Stimulated activated CD8-positive, alpha-beta memory T cell treated with anti-CD3 and anti-CD28 coated beads, Interleukin-12 subunit alpha, Interleukin-12 subunit beta, amount 100 ng/mL, for 24 hours (primary cell): ENCODE results near the gene RCC2.

ENCODE experiments used
- DNase-seq: peaks from one replicate; pipeline ENCODE4 v3.0.0-alpha.2; 2020; ENCODE audit errors: extremely low read depth

The RCC2 gene

DNA sequence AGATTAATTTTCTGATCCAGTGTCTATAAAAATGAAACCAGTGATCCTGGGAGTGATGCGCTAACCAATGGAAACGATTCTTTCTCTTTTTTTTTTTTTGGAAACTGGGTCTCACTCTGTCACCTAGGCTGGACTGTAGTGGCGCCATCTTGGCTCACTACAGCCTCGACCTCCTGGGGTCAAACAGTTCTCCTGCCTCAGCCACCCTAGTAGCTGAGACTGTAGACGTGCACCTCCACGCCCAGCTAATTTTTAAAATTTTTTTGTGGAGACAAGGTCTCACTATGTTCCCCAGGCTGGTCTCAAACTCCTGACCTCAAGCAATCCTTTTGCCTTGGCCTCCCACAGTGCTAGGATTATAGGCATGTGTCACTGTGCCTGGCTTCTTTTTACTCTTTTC, 3.4 kb upstream of the RCC2 start:
- DNase-seq: no peak

DNA sequence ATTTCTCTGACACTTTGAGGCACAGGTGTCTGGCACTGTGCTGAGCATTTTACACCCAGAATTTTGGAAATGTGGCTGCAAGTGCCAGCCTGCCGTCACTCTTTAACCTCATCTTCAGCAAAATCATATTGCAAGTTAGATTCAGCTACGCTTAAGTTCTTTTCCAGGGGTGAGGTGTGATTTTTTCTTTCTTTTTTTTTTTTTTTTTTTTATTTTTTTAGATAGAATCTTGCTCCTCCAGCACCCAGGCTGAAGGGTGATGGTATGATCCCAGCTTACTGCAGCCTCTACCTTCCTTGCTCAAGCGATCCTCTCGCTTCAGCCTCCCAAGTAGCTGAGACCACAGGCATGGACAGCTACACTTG, 2.5 kb upstream of the RCC2 start:
- DNase-seq: no peak

DNA sequence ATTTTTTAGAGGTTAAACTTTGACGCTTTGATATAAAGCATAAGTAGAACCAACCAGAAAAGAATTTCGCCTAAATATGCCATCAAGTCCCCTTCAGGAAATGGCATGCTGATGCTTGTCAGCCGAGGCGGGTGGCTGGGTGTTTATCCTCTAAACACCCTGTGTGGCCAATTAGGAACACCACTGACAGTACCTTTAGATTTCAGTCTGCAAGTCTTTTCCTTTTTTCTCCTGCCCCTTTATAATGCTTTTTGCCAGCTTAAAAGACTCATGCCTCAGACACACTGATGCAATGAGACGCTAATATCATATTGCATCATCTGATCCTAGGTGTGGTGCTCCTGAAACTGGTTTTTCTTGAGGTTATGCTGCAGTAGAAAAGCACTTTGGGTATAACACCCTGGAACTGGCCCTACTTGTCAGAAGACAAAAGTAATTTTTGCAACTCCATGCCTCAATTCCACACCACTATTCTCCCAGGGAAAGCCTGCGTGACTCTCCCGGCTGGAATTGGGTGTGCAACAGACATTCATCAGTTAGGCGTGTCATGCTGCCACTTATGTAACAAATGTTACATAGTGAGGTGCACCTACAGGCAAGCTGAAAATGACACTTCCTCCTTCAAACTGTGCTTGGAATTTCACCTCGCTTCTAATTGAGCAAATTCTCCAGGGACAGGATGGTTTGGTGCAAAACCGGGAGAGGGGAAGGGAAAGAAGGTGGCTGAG, 2.0 kb upstream of the RCC2 start:
- no peak for DNase-seq

DNA sequence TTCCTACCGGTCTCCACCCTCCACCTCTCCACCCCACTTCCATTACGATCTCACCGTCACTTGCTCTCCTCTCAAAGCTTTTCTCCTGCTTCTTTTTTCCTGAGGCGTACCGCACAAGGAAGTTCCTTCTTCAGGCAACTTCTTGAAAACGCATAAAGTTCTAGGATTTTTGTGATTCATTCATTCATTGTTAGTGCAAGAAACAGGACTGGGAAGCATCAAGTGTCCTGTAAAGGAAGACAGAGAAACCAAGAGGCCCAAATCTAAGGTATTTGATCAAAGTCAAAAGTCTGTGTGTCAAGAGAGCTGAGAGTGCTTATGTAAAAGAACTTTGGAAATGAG, 1.3 kb upstream of the RCC2 start:
- no peak for DNase-seq

DNA sequence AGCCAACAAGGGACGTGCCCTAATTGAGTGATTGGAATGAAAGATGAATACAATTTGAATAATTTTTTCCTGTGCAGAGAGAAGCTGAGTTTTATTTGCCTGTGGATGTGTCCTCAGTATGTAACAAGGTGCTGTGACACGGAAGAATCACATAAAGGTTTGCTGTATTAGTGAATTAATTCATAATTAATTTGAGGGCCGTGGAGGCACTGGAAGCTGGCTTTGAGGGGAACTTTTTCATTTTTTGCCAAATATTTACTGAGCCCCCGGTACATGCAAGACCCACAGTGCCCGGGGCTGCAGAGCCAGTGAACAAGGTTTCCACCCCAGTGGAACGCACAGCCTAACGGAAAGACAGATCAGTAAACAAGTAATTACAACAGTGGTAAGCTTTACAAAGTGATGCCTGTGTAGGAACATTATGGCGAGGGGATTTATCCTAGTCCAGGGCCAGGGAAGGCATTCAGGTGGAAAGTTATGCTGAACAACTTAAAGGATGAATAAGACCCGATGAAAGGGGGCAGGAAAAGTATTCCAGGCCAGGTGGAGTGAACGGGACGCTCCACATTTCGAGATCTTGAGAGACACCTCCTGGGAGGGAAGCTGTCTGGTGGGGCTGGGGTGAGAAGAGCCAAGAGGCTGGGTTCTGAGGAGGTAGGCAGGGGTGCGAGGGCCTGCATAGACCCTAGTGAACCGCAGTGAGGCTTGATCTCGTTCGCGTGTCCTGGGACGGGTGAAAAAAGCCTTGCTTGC, 773 bp upstream of the RCC2 start:
- no peak for DNase-seq

DNA sequence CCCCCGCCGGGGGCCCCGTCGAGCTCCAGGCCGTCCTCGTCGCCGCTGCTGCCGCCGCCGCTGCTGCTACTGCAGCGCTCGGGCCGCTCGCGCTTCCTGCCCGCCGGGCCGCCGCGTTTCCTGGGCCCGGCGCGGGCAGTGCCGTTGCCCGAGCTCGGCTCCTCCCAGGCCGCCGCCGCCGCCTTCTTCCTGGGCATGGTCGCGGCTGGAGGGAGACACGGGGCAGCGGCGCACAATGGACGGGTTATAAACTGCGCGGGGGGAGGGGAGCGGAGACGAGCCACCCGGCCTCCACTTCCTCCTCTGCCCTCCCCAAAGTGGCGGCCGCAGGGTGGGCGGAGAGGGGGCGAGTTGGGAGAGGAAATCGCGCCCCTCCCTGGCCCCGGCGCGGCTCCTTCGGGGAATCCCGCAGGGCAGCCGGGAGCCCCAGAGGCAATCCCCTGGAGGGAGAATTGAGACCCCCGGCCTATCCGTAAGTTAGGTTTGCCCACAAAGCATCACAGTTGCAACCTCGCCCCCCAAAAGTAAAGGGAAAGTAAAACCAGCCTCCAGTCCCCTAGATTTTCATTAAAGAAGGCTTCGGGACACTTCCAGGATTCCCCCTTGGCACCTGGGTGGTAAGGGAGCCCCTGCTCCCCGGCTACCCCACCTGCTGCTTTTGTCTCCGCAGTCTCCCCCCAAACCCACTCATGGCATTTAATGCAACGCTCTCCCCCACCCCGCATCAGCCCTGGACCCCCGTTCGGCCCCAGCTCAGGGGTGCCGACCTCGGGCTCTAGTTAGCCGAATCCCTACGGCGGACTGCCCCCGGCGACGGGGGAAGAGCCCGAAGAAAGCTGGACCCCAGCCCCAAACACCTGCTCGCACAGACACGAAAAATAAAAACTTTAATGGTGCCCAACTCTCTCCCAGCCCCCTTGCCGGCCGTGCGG, 893 bp downstream of the RCC2 start:
- peak; percentile 42 for DNase-seq

DNA sequence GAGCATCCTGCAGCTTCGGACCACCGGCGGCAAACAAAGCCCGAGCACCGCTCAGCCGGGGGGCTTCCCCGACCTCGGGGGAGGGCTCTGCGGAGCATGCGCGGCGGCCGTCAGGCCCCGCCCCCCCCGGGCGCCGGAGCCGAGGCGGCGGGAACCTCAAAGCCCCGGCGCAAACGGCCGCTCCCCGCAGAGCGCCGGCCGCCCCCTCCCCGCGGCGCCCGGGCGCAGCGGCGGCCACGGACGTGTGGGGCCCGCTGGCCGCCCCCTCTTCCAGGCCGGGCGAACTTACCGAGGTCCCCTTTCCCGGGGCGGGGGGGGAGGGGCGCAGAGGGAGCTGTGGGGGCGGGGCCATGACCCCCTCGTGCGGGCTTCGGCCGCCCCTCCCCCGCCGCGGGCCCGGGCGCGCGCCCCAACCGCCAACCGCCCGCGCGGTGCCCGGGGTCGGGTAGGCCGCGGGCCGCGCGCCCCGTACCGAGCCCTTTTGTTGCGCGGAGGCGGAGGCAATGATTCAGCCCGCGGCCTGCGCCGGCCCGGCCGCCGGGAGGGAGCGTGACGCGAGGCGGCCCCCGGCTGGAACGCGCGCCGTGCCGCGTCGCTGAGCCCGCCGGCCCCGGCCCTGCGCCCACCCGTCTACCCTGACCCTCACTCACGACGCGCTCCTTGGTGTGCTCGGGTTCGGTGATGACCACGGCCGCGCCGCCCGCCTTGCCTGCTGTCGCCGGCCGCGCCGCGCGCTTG, 1.7 kb downstream of the RCC2 start:
- peak; percentile 31 for DNase-seq

DNA sequence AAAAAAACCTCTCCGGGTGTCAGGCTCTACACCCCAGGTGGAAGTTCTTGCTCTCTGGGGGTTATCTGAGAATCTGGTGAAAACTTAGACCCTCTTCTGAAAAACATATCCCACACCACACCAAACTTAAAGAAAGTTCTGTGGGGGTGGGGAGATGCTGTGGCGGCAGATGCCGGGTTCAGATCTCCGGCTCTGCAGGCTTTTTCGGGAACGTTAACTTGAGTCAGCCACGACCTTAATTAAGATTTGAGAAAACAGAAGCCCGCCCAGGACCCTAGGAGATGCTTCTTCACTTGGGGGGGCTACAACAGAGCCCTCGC, 2.3 kb downstream of the RCC2 start:
- DNase-seq: no peak

DNA sequence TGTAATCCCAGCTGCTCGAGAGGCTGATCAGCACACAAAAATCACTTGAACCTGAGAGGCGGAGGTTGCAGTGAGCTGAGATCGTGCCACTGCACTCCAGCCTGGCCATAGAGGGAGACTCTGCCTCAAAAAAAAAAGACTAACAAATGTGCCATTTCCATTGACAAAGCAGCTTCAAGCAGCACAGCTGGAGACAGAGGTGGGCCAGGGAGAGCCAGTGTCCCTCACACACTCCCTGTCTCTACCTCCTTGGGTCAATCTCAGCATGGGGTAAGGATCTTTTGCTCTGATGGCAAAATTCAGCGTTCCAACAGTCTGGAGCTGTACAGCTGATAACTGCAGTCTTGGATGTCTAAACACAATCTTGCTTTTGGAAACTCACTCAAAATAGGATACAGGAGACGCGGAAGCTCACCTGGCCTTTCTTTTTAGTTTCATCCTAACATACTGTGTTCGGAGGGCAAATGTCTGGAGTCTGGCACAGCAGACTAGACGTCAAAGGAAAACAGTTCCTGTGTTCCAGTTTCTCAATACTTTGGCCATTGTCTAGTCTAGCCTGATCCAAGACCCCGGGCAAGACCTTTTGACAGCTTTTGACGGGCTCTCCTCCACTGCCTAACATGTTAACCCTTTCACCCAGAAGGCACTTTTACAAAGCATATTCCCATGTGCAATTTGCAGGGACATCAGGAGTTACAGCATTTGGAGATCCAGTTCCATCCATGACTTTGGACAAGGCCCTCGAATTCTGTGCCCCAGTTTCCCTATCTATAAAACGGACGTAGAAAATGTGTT, 2.9 kb downstream of the RCC2 start:
- no peak for DNase-seq

DNA sequence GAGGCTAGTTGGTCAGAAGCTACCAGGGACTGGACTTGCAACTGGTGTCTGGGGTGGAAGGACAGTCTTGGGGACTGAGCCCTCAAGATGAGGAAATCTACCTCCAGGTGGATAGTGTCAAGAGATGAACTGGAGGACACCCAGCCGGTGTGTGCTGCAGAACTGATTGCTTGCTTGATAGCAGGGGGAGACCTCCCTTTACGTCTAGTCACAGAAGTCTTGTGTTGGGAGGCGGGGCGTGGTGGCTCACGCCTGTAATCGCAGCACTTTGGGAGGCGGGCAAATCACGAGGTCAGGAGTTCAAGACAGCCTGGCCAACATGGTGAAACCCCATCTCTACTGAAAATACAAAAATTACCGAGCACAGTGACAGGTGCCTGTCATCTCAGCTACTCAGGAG, 4.9 kb downstream of the RCC2 start:
- no peak for DNase-seq

DNA sequence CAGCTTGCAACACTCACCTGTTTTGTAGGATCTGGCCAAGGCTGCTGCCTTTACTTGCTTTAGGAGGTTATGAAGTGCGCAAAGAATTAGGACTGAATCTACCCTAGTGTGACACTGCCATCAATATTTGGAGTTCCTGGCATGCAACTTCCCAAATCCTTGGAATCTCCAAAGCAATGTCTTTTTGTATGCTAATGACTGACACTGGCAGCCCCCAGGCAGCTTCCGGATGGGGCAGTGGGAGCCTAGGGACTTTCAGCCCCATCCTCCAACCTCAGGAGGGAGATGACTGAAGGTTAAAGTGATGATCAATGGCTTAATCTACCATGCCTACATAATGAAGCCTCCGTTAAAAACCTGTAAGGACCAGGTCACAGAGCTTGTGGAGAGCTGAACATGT, 5.5 kb downstream of the RCC2 start:
- no peak for DNase-seq

DNA sequence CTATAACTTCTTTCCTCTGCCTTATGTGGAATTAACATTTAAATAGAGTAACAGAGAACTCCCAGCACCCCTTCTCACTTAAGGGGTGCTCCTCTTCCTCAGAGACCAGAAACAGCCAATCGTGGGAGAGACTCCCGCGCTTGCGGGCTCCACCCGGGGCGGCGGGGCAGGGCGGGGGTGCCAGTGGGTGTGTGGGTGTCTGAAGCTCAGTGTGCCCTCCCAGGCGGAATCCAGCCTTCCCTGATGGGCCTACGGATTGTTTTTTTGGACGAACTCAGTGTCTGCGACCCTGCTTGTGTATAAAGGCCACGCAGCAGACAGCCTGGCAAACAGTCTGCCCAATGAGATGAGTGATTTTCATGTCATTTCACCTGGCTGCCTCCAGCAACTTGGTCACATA, 6.2 kb downstream of the RCC2 start:
- DNase-seq: no peak

DNA sequence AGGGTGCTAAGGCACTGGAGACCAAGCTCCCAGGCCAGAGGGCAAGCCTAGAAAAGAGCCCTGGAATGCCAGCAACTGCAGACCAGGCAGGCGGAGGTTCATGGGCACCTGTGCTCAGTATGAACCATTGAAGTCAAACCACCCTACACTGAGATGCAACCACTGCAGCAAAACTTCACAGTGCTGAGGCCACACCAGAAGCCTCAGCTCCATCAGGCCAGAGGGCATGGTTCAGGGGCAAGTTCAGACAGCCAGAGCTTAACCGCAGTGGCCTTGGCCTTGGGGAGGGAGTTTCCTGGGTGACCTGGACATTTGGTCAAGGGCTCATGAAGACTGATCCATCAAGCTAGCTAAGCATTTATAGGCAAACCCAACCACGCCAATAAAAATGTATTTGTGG, 7.1 kb downstream of the RCC2 start:
- DNase-seq: no peak

DNA sequence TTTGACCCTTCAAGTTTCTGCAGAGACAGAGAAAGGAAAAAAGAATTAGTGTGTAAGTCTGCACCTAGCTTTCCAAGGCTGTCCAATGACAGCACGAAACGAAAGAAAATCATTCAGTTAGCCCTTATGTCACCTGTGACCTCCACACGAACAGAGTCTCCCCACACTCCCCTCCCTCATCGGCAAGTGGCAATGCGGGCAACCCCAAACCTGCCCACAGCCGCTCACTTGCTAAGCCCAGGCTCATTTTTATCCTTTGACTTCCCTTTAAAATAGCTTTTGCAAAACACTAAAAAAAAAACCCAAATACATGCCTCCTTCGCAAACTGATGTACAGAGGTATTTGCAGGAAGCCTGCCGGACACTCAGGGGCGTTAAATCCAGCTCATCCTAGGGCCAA, 10.3 kb downstream of the RCC2 start:
- no peak for DNase-seq

DNA sequence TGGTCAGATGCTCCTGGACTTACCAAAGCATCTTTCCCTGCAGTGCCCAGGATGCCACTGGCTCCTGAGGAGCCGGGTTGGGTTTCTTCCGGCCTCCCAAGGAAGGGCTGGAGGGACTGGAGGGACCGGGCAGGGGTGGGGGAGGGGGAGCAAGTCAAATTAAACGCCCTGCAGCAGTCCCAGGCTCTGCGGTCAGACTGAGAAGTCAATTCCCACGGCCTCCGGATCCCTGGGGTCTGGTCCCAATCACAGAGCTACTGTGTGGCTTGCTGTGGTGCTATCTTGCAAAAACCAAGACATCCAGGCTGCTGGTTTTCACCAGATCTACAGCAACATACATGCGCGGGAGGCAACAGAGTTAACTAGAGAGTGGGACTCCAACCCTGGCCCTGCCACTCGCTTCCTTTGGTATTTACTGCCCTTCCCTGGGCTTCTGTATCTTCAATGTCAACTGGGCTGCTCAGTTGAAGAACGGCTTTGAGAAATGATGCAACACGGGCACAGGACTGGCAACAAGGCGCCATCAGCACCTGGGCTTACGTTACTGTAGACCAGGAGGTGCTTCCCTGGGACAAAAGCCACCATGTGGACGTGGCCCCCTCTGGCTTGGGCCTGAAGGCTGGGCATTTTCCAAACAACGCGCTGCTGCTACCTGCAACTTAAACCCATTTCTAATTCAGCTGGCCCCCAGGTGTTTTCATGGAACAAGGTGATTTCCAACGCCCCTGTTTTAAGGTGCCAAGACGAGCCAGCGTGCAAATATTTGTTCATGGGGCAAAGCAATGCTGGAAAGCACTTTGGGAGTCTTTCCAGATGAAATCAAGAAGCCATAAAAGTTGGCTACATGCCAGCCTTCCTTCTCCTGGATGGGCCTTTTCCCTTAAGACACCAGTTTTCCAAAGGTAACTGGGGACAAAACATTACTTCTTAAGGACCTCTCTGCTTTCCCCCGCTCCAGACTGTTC, 11.5 kb downstream of the RCC2 start:
- DNase-seq: no peak

DNA sequence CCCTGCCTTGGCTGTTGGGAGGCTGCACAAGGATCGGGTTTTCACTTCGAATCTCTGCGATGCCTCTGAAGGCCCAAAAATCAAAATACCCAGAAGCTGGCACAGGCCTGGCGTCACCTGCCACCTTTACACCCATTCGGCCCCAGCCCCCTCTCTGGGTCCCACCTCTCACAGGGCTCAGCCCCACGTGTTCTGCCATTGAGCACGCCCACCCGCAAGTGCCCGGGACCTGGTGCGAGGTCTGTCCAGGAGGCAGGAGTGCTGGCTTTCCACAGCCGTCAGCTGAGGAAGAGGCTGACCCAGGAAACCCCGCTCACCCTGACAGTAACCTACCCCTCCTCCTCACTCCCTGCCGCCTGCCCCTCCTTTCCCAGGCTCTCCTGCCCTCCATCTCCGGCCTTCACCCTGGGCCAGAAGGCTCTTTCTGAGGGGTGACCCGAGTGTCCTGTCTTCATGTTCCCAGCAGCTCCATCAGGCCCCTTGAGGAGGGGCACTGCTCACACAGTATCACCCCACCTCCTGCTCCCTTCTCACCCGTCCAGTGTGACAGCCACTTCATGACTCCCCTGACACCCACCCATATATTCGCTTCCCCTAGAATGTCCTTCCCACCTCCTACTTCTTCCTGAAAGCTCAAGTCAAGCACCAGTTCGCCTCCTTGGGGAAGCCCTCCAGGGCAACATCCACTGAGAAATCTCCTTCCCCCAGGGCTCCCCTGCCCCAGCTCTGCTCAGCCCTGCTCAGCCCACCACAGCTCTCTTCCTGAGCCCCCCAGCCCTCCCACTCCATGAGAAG, 13.5 kb downstream of the RCC2 start:
- DNase-seq: no peak

DNA sequence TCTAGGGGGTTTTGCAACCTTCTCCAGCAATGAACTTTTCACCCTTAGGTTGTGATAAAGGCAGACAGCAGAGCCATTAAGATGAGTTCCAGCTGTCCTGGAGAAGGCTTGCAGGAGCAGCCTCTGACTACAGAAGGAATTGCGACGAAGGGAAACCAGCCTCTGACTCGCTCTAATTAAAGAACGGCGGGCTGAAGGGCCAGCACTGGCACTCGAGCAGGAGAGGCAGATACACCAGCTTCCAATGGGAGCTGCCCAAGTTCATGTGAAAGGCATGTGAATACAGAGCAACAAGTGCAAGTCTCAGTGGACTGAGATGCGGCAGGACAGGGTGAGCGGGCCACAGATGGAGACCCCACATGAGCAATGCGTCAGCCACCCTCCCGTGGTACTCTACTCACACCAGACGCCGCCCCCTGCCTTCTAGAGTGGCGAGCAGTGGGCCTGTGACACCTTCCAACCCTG, 15.7 kb downstream of the RCC2 start:
- no peak for DNase-seq

DNA sequence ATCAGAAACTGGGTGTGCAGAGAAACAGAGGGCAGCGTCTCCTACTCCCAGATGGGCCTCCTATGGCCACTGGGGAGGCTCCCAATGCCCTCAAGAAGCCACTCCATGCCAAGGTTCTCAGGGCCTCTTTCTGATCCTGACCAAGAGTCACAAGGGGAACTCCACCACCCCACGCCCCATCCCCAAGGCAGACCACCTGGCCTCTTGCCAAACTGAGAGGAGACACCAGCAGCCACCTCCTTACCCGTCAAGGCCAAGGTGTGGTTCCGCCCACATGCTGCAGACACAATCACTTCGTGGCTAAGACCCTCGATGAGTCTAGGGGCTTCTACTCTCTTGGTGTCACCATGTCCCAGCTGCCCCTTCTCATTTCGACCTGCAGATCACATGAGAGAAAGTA, 17.0 kb downstream of the RCC2 start:
- no peak for DNase-seq

DNA sequence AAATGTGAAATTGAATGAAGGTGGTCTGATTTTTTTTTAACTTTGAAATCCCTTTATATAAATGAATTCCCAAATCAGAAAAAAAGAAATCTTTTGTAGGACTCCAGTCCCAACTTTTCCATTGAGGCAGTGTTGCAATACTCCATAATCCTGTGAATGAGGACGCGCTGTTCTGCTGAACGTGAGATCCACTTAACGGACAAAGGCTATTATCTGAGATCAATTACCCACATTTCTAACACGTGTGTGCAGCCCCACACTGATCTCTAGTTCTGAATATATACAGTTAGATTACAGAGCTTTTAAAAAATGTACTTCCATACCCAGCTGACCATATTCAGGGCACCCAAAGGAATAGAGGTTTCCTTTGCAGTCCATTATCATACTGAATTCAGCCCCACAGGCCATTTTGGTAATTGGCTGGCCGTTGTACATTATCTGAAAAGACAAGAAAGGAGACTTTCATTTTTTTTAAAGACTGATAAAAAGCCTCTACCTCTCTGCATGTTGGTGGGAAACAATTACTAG, 19.0 kb downstream of the RCC2 start:
- no peak for DNase-seq
